Measurements from ENCODE around the gene MMEL1.
"Not testable (repeated sequence)": the region's sequence is repeated elsewhere in the genome, so short reads cannot be mapped to it uniquely, and the experiment has no call there.

MMEL1 gene

GRCh38 chr1:2628191-2628932 is 4.5 kb downstream of the MMEL1 start:
- no peak for DNase-seq

GRCh38 chr1:2627746-2628145 is 5.1 kb downstream of the MMEL1 start:
- no peak for DNase-seq

DNA sequence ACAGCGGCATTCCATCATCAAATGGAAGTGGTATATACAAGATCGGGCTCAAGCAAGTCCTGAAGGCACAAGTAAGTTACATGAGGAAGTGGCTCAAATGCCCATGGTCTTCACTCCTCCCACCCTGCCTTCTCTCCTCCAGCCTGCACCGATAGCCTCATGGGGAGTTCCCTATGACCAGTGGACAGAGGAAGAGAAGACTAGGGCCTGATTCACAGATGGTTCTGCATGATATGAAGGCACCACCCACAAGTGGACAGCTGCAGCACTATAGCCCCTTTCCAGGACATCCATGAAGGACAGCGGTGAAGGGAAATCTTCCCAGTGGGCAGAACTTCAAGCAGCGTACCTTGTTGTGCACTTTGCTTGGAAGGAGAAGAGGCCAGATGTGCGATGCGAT is 7.1 kb downstream of the MMEL1 start:
- DNase-seq: not testable (repeated sequence)

DNA sequence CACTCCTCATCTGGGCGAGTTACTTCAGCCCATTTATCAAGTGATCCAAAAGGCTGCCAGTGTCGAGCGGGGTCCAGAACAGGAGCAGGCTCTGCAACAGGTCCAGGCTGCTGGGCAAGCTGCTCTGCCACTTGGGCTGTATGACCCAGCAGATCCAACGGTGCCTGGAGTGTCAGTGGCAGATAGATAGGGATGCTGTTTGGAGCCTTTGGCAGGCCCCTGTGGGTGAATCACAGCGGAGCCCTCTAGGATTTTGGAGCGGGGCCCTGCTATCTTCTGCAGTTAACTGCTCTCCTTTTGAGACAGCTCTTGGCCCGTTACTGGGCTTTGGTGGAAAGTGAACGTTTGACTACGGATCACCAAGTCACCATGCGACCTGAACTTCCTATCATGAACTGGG is 7.5 kb downstream of the MMEL1 start:
- DNase-seq: no peak

- DNase-seq: no peak
These were observed 8.0 kb downstream of the MMEL1 start for GRCh38 chr1:2624735-2625300.

- no peak for DNase-seq
These were observed 9.1 kb downstream of the MMEL1 start for GRCh38 chr1:2623571-2624337.

- DNase-seq: no peak
These were observed 14.8 kb downstream of the MMEL1 start for GRCh38 chr1:2617971-2618470.

DNA sequence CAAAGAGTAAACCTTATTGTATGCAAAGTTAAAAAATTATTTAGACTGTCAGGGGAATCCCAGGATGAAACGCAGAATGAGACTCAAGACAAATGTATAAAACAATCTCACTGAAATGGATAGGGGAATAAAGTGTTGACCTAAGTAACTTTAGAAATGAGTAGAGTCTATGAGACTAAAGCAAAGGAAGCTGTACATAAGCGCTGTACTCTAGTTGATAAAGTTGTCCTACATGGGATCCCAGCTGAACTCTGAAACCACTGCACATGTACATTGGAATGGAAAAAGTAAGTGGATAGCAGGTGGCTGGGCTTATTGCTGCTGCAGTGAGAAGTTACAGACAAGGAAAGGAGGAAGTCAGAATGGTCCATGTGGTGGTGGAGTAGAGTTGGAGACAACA is 18.7 kb downstream of the MMEL1 start:
- DNase-seq: no peak

DNA sequence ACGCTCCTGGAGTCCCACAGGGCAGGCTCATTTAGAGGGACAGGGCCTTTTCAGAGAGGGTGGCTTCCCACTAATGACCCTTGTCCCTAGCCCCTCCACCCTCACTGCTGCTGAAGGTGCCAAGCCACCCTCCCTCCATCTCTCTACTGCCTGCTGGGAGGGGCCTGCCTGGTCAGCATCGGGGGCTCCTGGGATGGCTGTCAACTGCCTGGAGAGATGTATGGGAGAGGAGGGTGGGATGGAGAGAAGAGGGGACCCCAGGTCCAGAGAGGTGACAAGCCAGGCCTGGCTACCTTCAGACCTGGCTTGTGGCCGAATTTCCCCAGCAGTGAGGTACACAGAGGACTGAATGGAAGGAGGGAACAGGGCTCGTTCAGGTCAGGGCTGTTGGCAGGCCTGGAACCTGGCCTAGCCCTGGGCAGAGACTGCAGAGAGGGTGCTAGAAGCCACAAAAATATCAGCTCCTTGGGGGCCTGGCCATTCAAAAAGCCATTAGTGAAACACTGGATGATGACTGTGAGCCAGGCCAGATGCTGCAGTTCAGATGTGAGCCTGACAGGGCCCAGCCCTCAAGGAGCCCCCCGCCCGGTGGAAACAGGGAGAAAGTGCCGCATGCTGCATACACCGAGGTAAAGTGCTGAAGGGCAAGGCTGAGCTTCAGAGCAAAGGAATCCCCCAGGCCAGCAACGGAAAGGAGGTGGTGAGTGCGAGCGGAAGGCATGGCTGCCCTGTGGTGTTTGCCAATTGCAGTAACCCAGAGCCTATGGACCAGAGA is 20.0 kb downstream of the MMEL1 start:
- DNase-seq: no peak

DNA sequence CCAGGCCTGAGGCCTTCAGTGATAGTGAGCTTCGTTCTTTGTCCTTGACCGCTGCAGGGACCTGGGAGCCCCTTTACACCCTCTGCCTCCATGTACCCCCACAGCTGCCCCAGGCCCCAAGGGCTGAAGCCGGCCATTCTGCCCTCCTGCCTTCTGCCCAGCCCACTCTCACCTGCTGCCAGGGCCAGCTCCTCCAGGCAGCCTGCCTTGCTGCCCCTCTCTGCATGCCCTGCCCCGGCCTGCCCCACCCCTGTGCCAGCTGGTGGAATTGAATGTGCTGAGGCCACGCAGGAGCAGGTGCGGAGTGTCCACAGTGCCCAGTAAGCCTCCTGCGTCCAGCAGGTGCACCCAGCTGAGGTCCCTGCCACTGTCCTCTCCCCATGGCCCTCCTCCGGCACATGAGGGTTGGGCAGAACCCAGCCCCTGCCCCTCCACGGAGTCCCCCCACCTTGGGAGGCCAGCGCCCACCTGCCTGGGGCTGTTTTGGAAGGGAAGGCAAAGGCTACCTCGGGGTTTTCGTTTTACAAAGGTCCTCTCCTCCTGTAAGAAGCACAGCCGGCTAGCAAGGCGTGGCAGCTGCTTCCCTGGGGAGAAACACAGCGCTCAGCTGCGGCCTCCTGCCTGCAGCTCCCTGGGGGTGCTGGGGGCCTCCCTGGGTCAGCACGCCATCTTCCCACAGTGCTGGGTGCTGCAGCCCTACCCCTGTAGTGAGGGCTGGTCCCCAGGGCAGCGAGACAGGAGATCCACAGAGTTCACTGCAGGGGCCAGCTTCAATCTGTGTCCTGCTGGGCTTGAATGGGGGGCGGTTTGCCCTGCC is 21.0 kb downstream of the MMEL1 start:
- no peak for DNase-seq

GRCh38 chr1:2611031-2611501 is 21.8 kb downstream of the MMEL1 start:
- DNase-seq: no peak

DNA sequence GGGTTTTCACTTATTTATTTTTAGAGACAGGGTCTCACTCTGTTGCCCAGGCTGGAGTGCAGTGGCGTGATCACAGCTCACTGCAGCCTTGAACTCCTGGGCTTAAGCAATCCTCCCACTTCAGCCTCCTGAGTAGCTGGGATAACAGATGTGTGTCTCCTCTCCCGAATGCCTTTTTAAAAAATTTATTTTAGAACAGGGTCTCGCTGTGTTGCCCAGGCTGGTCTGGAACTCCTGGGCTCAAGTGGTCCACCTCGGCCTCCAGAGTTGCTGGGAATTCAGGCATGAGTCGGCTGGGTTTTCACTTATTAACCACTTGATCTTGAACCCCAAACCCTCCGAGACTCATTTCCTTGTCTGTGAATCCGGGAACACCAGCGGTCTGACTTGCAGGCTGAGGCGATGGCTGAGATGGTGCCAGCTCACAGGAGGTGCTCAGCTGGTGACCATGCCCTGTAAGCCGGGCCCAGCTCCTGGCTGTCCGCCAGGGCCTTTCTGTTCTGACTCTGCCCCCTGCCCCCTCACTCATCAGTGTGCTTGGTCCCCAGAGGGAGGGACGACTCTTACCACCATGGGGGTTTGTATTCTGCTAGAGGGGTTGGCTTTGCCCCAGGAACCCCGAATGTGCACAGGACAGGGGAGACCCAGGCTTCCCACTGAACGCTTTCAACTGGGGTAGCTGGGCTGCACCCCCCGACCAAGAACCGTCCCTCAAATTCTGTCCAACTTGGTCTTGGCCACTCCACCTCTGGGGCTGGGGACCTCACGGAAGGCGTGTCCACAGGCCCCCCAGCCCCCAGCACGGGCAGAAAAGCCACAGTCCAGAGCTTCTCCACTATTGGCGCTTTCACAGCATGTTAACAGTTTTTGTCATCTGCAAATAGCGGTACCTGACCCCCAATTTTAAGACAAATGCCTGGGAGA is 22.5 kb downstream of the MMEL1 start:
- DNase-seq: no peak

GRCh38 chr1:2609319-2610035 is 23.3 kb downstream of the MMEL1 start:
- no peak for DNase-seq

DNA sequence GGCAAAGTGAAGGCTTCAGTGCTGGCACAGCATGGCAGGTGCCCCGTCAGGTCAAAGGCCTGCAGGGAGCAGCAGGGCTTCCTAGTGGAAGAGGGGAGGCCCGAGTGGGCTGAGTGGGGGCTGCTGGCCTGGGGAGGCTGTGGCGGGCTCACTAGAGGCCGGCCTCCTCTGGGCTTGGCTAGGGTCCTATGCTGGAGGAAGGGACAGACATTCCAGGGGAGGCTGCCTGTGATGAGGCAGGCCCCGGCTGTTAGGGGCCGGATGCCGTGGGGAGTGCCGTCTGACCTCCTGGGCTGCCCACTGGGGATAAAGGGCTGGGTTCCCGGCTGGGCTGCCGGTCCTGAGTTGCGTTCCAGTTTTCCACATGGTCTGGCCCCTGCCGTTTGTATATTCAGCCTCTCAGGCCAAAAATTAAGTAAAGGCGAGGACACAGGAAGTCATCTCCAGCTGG is 25.1 kb downstream of the MMEL1 start:
- DNase-seq: no peak

GRCh38 chr1:2606881-2607621 is 25.8 kb downstream of the MMEL1 start:
- DNase-seq: no peak

DNA sequence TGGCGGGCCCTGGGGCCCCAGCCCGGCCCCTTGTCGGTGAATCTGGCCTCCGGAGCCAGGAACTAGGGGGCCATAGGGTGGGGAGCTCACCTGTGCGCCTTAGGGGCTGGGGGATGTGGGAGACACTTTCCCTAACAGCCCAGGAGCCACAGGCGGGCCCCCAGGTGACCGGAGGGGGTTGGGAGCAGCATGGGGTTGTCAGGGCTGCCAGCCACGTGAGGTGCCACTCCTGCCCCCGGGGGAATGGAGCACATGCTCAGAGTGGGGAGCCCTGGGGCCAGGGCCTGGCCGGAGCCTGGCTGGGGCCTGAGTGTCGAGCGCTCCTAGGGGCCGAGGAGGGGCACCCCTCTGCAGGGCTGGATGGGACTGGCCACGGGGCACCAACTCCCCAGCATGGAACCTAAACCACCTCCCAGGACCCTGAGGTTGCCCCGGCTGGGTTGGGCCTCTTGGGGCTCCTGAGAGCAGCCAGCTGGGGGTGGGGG is 26.4 kb downstream of the MMEL1 start:
- no peak for DNase-seq

- DNase-seq: no peak
These were observed 27.1 kb downstream of the MMEL1 start for GRCh38 chr1:2605509-2606395.

Data from effector CD8-positive, alpha-beta T cell (primary cell).